Keratinocyte (primary cell): Measurements from ENCODE around the gene AHNAK2.

Experiments used
- CTCF ChIP-seq, 3 experiments: IDR thresholded peaks in 1 of 3; conservative IDR thresholded peaks in 1 of 3; optimal IDR thresholded peaks in 1 of 3; 2 replicates in 2 of 3; 3 replicates in 1 of 3; pipeline versions ENCODE3 to v1.5.1; 2011; ENCODE audit warnings: low read length in 3 of 3, mild to moderate bottlenecking in 3 of 3, moderate library complexity in 2 of 3, control low read depth in 1 of 3, inconsistent platforms in 1 of 3; ENCODE audit not compliant: insufficient read depth in 2 of 3; ENCODE audit errors: extremely low read depth in 1 of 3
- EZH2 ChIP-seq: IDR thresholded peaks from one replicate; pipeline ENCODE4 v1.6.1; 2012; ENCODE audit warnings: inconsistent platforms, mild to moderate bottlenecking, low read length, moderate library complexity

GRCh38 chr14:105013150-105013785, 35.1 kb upstream of the AHNAK2 start:
- TF ChIP-seq CTCF (optimal IDR thresholded peaks at IDR 0.05 in 1 of 3, IDR thresholded peaks at IDR 0.05 in 1 of 3, conservative IDR thresholded peaks at IDR 0.05 in 1 of 3; ENCODE audit: extremely low read depth in 1 of 3, insufficient read depth in 2 of 3, low read length in 3 of 3) (peak in 1 of 3 experiments; percentile 17), EZH2 (no peak)
